Measurements from ENCODE around the gene GNAQ. TPM values are rescaled to one million over a fixed set of nuclear protein-coding genes. Genes with fewer than 3 reads are reported as not detected.
"Not testable (repeated sequence)": the region's sequence is repeated elsewhere in the genome, so short reads cannot be mapped to it uniquely, and the experiment has no call there.

The GNAQ gene
- total and polyA plus RNA-seq, 3 donors from 2014 or later, result 23.5 to 42.9 (median 39.4) TPM

- Histone ChIP-seq H3K36me3 (ENCODE audit: low read depth, missing control alignments) (no peaks in the 10 kb centered on the region), H3K9me3 (no peaks in the 10 kb centered on the region), H3K4me3 (no peak overlapping the region), H3K27ac (no peak overlapping the region), H3K4me1 (no peaks in the 10 kb centered on the region), H3K27me3 (no peaks in the 10 kb centered on the region)
- intact Hi-C loops (cut with DNase I; ENCODE audit: low total_unique reads), result no loop called here
- 46 to 67% methylated on average over 2 of the region's 2 CpGs for WGBS, 2 donors
- DNase-seq, result no peak
- no peak for TF ChIP-seq CTCF (IDR thresholded peaks at IDR 0.05)
- TF ChIP-seq POLR2A (IDR thresholded peaks at IDR 0.05), result no peak
These were observed 38.9 kb upstream of the GNAQ start for GRCh38 chr9:78070521-78070920.

GRCh38 chr9:78064075-78064474, 32.5 kb upstream of the GNAQ start:
- Histone ChIP-seq H3K27me3 (no peaks in the 10 kb centered on the region), H3K9me3 (no peaks in the 10 kb centered on the region), H3K27ac (no peak overlapping the region), H3K36me3 (ENCODE audit: low read depth, missing control alignments) (no peaks in the 10 kb centered on the region), H3K4me1 (no peaks in the 10 kb centered on the region), H3K4me3 (no peak overlapping the region)
- intact Hi-C loops (cut with DNase I; ENCODE audit: low total_unique reads), result no loop called here
- DNase-seq, result no peak
- TF ChIP-seq POLR2A (IDR thresholded peaks at IDR 0.05) (no peak), CTCF (IDR thresholded peaks at IDR 0.05) (no peak)
- WGBS, 2 donors, result 61 to 66% methylated on average over 3 of the region's 3 CpGs

GRCh38 chr9:78062710-78063109, 31.1 kb upstream of the GNAQ start:
- intact Hi-C loops (cut with DNase I; ENCODE audit: low total_unique reads), result no loop called here
- Histone ChIP-seq H3K27me3 (no peaks in the 10 kb centered on the region), H3K36me3 (ENCODE audit: low read depth, missing control alignments) (no peaks in the 10 kb centered on the region), H3K4me3 (no peak overlapping the region), H3K4me1 (no peaks in the 10 kb centered on the region), H3K9me3 (no peaks in the 10 kb centered on the region), H3K27ac (no peak overlapping the region)
- TF ChIP-seq CTCF (IDR thresholded peaks at IDR 0.05), result no peak
- no peak for TF ChIP-seq POLR2A (IDR thresholded peaks at IDR 0.05)
- WGBS, 2 donors, result 91 to 95% methylated on average over 3 of the region's 3 CpGs
- no peak for DNase-seq

- 82 to 87% methylated on average over 6 to 7 of the region's 7 CpGs for WGBS, 2 donors
- H3K27ac ChIP-seq; H3K4me1 ChIP-seq; H3K4me3 ChIP-seq; H3K9me3 ChIP-seq; H3K27me3 ChIP-seq; DNase-seq; H3K36me3 ChIP-seq (ENCODE audit: low read depth, missing control alignments); intact Hi-C loops (cut with DNase I; ENCODE audit: low total_unique reads): not testable (repeated sequence)
These were observed 22.6 kb upstream of the GNAQ start for GRCh38 chr9:78054218-78054617.

GRCh38 chr9:78053627-78054026, 22.0 kb upstream of the GNAQ start:
- Histone ChIP-seq H3K4me1 (no peaks in the 10 kb centered on the region), H3K27me3 (no peaks in the 10 kb centered on the region), H3K36me3 (ENCODE audit: low read depth, missing control alignments) (no peaks in the 10 kb centered on the region), H3K9me3 (no peaks in the 10 kb centered on the region), H3K27ac (no peak overlapping the region), H3K4me3 (no peak overlapping the region)
- DNase-seq, result no peak
- WGBS, 2 donors, result 97 to 98% methylated on average over 3 of the region's 3 CpGs
- no peak for TF ChIP-seq POLR2A (IDR thresholded peaks at IDR 0.05)
- TF ChIP-seq CTCF (IDR thresholded peaks at IDR 0.05), result no peak
- intact Hi-C loops (cut with DNase I; ENCODE audit: low total_unique reads), result no loop called here

Data from testis (tissue), 3 donors.